GM19240 (cell line): ENCODE measurements around the gene DRG2.
A peak's percentile ranks its signal among the peaks of the same experiment; 100 is the strongest.

Source experiments
- DNase-seq: peaks from one replicate; pipeline ENCODE4 v3.0.0; 2011; ENCODE audit warnings: low spot score; ENCODE audit not compliant: insufficient read length

DRG2 gene

DNA sequence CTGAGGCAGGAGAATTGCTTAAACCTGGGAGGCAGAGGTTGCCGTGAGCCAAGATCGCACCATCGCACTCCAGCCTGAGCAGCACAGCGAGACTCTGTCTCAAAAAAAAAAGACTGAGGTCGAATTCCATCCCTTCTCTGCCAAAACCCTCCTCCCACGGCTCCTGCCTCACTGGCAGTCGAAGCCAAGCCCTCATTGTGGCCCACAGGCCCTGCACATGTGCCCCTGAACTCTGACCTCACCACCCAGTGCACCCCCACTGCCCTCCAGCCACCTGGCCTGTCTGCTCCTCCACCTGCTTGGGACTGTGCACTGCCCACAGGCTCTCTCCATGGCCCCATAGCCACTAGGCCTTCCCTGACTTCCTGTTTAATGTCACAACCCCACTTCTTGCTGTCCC lies 27.8 kb downstream of the DRG2 start:
- no peak for DNase-seq

DNA sequence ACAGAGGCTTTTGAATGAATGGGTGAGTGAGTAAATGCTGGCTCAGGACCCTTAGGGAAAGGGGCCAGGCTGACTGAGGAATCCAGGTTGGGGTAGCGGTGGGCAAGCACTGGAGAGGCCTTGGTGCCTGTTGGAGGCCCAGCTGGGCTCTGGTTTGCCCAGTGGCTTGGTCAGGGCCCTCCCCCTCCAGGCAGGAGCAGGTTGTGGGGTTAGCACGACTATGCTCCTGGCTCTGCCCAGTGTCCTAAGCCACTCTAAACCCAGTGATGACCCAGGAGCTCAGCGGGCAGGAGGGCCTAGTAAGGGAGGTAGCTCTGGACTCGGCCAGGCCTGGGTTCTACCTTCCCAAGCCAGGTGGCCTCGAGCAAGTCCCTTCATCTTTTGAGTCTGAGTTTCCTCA lies 28.3 kb downstream of the DRG2 start:
- DNase-seq: no peak

GRCh38 chr17:18117533-18117932 lies 29.8 kb downstream of the DRG2 start:
- no peak for DNase-seq

DNA sequence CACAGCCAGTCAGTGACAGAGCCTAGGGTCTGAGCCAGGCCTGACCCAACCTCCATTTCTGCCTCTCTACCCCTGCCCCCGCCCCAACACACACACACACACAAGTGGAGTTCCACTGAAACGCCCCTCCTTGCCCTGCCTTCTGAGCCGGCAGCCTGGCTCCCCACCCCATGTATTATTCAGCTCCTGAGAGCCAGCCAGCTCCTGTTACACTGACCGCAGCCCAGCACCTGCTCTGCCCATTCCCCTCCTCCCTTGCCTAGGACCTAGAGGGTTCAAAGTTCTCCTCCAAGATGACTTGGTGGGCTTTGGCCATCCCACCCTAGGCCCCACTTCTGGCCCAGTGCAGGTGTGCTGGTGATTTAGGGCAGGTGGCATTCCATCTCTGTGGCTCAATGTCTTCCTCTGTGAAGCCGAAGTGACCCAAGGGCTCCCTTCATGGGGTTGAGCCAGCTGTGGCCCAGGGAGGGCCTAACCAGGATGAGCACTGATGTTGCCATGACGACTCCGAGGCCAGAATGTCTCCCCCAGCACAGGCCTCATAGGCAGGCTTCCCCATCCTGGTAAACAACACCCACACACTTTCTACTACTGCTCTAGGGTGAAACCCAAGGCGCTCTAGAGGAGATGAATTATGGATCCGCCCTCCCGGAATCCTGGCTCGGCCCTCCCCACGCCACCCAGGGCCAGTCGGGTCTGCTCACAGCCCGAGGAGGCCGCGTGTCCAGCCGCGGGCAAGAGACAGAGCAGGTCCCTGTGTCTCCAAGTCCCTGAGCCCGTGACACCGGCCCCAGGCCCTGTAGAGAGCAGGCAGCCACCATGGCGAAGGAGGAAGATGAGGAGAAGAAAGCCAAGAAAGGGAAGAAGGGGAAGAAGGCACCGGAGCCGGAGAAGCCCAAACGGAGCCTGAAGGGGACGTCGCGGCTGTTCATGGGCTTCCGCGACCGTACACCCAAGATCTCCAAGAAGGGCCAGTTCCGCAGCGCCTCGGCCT lies 30.5 kb downstream of the DRG2 start:
- DNase-seq: no peak

DNA sequence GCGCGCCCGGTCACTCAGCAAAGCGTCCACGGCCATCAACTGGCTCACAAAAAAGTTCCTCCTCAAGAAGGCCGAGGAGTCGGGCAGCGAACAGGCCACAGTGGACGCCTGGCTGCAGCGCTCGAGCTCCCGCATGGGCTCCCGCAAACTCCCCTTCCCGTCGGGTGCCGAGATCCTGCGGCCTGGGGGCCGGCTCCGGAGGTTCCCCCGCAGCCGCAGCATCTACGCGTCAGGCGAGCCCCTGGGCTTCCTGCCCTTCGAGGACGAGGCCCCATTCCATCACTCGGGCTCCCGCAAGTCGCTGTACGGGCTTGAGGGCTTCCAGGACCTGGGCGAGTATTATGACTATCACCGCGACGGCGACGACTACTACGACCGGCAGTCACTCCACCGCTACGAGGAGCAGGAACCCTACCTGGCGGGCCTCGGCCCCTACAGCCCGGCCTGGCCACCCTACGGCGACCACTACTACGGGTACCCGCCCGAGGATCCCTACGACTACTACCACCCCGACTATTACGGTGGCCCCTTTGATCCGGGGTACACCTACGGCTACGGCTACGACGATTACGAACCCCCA lies 31.5 kb downstream of the DRG2 start:
- DNase-seq: no peak

GRCh38 chr17:18119938-18120337 lies 32.2 kb downstream of the DRG2 start:
- no peak for DNase-seq

DNA sequence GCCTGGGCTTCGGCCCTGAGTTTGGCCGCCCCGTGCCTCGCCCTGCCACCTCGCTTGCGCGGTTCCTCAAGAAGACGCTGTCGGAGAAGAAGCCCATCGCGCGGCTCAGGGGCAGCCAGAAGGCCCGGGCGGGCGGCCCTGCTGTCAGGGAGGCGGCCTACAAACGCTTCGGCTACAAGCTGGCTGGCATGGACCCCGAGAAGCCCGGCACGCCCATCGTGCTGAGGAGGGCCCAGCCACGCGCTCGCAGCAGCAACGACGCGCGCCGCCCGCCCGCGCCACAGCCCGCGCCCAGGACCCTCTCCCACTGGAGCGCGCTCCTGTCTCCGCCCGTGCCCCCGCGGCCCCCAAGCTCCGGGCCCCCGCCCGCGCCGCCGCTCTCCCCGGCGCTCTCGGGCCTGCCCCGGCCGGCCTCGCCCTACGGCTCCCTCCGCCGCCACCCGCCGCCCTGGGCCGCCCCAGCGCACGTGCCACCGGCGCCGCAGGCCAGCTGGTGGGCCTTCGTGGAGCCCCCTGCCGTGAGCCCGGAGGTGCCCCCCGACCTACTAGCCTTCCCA lies 32.8 kb downstream of the DRG2 start:
- DNase-seq: no peak

DNA sequence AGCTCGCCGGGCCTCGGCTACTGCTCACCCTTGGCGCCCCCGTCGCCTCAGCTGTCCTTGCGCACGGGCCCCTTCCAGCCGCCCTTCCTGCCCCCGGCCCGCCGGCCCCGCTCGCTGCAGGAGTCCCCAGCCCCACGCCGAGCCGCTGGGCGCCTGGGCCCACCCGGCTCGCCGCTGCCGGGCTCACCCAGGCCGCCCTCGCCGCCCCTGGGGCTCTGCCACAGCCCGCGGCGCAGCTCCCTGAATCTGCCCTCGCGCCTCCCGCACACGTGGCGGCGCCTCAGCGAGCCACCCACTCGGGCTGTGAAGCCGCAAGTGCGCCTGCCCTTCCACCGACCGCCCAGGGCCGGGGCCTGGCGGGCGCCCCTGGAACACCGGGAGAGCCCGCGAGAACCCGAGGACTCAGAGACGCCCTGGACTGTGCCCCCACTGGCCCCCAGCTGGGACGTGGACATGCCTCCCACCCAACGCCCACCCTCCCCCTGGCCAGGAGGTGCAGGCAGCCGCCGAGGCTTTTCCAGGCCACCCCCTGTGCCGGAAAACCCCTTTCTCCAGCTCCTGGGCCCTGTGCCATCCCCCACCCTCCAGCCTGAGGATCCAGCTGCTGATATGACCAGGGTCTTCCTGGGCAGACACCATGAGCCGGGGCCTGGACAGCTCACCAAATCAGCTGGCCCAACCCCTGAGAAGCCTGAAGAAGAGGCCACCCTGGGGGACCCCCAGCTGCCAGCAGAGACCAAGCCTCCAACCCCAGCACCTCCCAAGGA lies 33.6 kb downstream of the DRG2 start:
- no peak for DNase-seq

- no peak for DNase-seq
These were observed 35.4 kb downstream of the DRG2 start for GRCh38 chr17:18122990-18123753.

- no peak for DNase-seq
These were observed 36.8 kb downstream of the DRG2 start for GRCh38 chr17:18124345-18125126.

- no peak for DNase-seq
These were observed 41.3 kb downstream of the DRG2 start for GRCh38 chr17:18129041-18129502.

DNA sequence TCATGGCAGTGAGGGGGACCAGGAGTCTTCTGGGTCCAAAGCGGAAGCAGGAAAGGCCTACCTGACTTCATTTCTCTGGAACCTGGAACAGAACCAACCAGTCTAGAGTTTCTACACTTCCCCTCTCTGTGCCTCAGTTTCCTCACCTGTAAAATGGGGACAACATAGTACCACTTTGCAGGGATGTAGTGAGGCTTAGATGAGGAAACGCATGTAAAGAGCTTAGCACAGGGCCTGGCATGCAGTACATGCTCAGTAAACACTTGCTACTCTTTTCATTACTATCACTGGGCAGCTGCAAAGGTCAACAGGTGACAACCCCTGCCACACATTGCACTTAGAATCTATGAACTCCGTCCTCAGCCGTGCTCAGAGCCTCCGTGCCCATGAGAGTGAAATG lies 45.0 kb downstream of the DRG2 start:
- no peak for DNase-seq

GRCh38 chr17:18136357-18136756 lies 48.6 kb downstream of the DRG2 start:
- DNase-seq: no peak

- no peak for DNase-seq
These were observed 50.5 kb downstream of the DRG2 start for GRCh38 chr17:18138065-18138749.

DNA sequence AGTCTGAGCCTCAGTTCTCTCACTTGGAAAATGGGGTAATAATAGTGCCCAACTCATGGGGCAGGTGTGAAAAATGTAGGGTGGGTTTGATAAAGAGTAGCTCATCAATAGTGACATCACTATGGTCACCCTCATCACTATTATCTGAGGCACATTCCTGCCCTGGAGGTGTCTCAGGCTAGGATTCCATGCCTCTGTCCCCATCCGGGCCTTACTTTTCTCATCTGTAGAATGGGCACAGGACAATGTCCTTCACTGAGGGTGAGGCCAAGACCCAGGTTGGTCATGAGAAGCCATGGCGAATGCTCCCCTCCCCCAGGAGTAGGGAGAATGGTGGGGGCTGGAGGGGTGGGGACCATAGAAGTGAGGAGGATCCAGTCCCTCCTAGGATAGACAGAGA lies 51.3 kb downstream of the DRG2 start:
- DNase-seq: no peak

GRCh38 chr17:18139498-18139897 lies 51.8 kb downstream of the DRG2 start:
- DNase-seq: no peak

GRCh38 chr17:18139949-18140348 lies 52.2 kb downstream of the DRG2 start:
- no peak for DNase-seq

- no peak for DNase-seq
These were observed 52.9 kb downstream of the DRG2 start for GRCh38 chr17:18140648-18141047.

DNA sequence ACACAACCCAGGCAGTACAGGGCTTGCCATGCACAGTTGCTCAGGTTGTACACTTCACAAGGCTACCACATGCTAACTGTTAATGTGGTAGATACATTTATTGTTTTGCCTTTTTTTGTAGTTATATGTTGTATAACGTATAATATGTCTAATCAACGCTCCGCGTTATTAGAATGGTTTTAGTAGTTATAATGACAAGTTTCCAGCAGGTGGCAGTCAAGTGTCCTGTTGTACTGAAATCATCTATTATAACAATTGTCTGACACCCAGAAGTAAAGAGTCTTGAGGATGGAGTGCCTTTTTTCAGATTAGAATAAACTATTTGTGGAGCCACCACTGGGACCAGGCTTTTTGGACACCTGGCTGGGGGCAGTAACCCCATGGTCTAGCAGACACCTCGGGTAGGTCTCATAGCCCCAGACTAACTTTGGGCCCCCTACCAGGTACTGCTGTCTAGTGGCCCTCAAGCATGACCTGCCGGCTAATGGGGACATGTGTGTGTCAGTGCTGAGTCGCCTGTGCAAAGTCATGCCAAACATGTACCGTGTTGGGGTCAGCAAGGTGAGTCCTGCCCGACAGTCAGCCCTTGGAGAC lies 53.6 kb downstream of the DRG2 start:
- DNase-seq: peak; percentile 37
